HCT116 (cell line): ENCODE measurements around the gene FLNC. TPM values are rescaled to one million over a fixed set of nuclear protein-coding genes. Genes with fewer than 3 reads are reported as not detected.
A peak's percentile ranks its signal among the peaks of the same experiment; 100 is the strongest.

Experiments used
- ATAC-seq: fragments of 200-7000 bp; cut with Tn5 transposase; 2 replicates; pipeline ENCODE4 v1.9.1; 2020; ENCODE audit warnings: mild to moderate bottlenecking, moderate library complexity
- BruUV-seq: library from RNA; stranded (reverse); fragments of 400-500 nt; replicated peaks from 2 replicates; lab custom pipeline; 2021; lab: Mats Ljungman, UMichigan
- CTCF ChIA-PET: fragments of 300-600 bp; sonication (Branson Sonifier 250); formaldehyde crosslinking; loops from one replicate; lab custom pipeline; 2021; ENCODE audit warnings: antibody characterized with exemption; lab: Charles Lee
- POLR2A ChIA-PET: fragments of 300-600, 350-600 bp; sonication (Branson Sonifier 250); formaldehyde crosslinking; loops from one replicate; lab custom pipeline; 2021; ENCODE audit warnings: antibody characterized with exemption; lab: Charles Lee
- RAD21 ChIA-PET, 2 experiments: fragments of 300-600 bp; sonication (Branson Sonifier 250); formaldehyde crosslinking; loops; one replicate each; lab custom pipeline; 2023; ENCODE audit warnings: low total read pairs in 2 of 2; ENCODE audit not compliant: uncharacterized antibody in 2 of 2, unreplicated experiment in 2 of 2, low non-redundant PET in 1 of 2; lab: Charles Lee
- DNase-seq: peaks from one replicate; pipeline ENCODE4 v3.0.0-alpha.2; 2010; ENCODE audit warnings: low read depth, low spot score
- H2AFZ ChIP-seq: fragments of 200-600 bp; shearing (Covaris generic), sonication (generic); 2 replicates; pipeline ENCODE4 v1.6.1; 2017; ENCODE audit warnings: low read depth, mixed run types, mixed read lengths, antibody characterized with exemption, low read length; ENCODE audit not compliant: poor library complexity, severe bottlenecking
- H3K27ac ChIP-seq: 2 replicates; pipeline ENCODE4 v1.5.1; 2012; ENCODE audit warnings: low read depth, low read length
- H3K27me3 ChIP-seq: fragments of 200-600 bp; sonication (generic); 2 replicates; pipeline ENCODE4 v1.6.1; 2016; ENCODE audit warnings: mixed run types, low read length, mixed read lengths; ENCODE audit not compliant: insufficient read depth
- H3K36me3 ChIP-seq, 2 experiments: fragments of 200-500 bp in 1 of 2; fragments of 200-600 bp in 1 of 2; sonication (Bioruptor generic) in 1 of 2; sonication (generic) in 1 of 2; 2 replicates each; pipeline versions ENCODE4 v1.5.1 to v1.6.1; 2014 to 2016; ENCODE audit warnings: low read length in 2 of 2, inconsistent platforms in 1 of 2, mixed read lengths in 1 of 2, mixed run types in 1 of 2; ENCODE audit not compliant: insufficient read depth in 2 of 2, control insufficient read depth in 1 of 2
- H3K4me1 ChIP-seq, 2 experiments: fragments of 200-600 bp in 1 of 2; sonication (generic) in 1 of 2; 2 replicates each; pipeline versions ENCODE4 v1.5.1 to v1.6.1; 2012 to 2017; ENCODE audit warnings: low read length in 2 of 2, inconsistent platforms in 1 of 2, mild to moderate bottlenecking in 1 of 2, mixed read lengths in 1 of 2, mixed run types in 1 of 2, moderate library complexity in 1 of 2; ENCODE audit not compliant: insufficient read depth in 2 of 2, control insufficient read depth in 1 of 2
- H3K4me2 ChIP-seq: fragments of 200-600 bp; sonication (generic); 2 replicates; pipeline ENCODE4 v1.6.1; 2017; ENCODE audit warnings: mixed run types, low read length, mixed read lengths
- H3K4me3 ChIP-seq, 2 experiments: fragments of 200-600 bp in 1 of 2; sonication (generic) in 1 of 2; replicated peaks in 1 of 2; 2 replicates each; pipeline ENCODE4 v1.5.1; 2011 to 2016; ENCODE audit warnings: low read length in 2 of 2, control low read depth in 1 of 2, low read depth in 1 of 2, mild to moderate bottlenecking in 1 of 2, mixed read lengths in 1 of 2, mixed run types in 1 of 2
- H3K79me2 ChIP-seq: fragments of 200-600 bp; sonication (generic); 2 replicates; pipeline ENCODE4 v1.6.1; 2017; ENCODE audit warnings: mild to moderate bottlenecking, mixed run types, low read length, moderate library complexity, mixed read lengths; ENCODE audit not compliant: insufficient read depth
- H3K9ac ChIP-seq: fragments of 200-600 bp; sonication (generic); 2 replicates; pipeline ENCODE4 v1.6.1; 2016; ENCODE audit warnings: low read length, mixed read lengths
- H3K9me2 ChIP-seq: fragments of 200-600 bp; sonication (generic), shearing (Covaris generic); 2 replicates; pipeline ENCODE4 v1.6.1; 2017; ENCODE audit warnings: mixed run types, mild to moderate bottlenecking, moderate library complexity; ENCODE audit not compliant: insufficient read depth
- H3K9me3 ChIP-seq, 2 experiments: fragments of 200-500 bp in 1 of 2; fragments of 200-600 bp in 1 of 2; sonication (Bioruptor generic) in 1 of 2; sonication (generic) in 1 of 2; 2 replicates each; pipeline ENCODE4 v1.6.1; 2014 to 2017; ENCODE audit warnings: low read length in 2 of 2, mixed read lengths in 2 of 2, inconsistent platforms in 1 of 2, low read depth in 1 of 2, mild to moderate bottlenecking in 1 of 2, mixed run types in 1 of 2, moderate library complexity in 1 of 2; ENCODE audit not compliant: control insufficient read depth in 1 of 2, insufficient read depth in 1 of 2
- H4K20me1 ChIP-seq: fragments of 200-600 bp; sonication (generic), shearing (Covaris generic); 2 replicates; pipeline ENCODE4 v1.6.1; 2017; ENCODE audit warnings: mixed run types, mild to moderate bottlenecking, moderate library complexity; ENCODE audit not compliant: insufficient read depth
- ELF1 ChIP-seq: IDR thresholded peaks from 2 replicates; pipeline ENCODE4 v1.6.1; 2012; ENCODE audit warnings: low read depth, borderline replicate concordance
- EZH2 ChIP-seq: fragments of 200-600 bp; sonication (generic); IDR thresholded peaks from 2 replicates; pipeline ENCODE4 v1.6.1; 2017; ENCODE audit warnings: antibody characterized with exemption, mixed run types
- POLR2A ChIP-seq: IDR thresholded peaks from 2 replicates; pipeline ENCODE4 v1.7.0; 2011; ENCODE audit warnings: borderline replicate concordance; ENCODE audit not compliant: insufficient read depth, insufficient read length; ENCODE audit errors: extremely low read depth
- RAD21 ChIP-seq: IDR thresholded peaks from 2 replicates; pipeline ENCODE4 v1.6.1; 2012; ENCODE audit warnings: low read depth, mild to moderate bottlenecking
- ZBTB33 ChIP-seq: IDR thresholded peaks from 2 replicates; pipeline ENCODE4 v1.6.1; 2011; ENCODE audit warnings: mild to moderate bottlenecking, low read length, moderate library complexity; ENCODE audit not compliant: insufficient replicate concordance; ENCODE audit errors: extremely low read depth
- intact Hi-C: fragments of 100-400 bp; cut with micrococcal nuclease; formaldehyde crosslinking; loops from 2 replicates; pipeline ENCODE4 v1.10.0; 2022
- total RNA-seq: library from RNA; stranded (reverse); gene quantifications from one replicate; pipeline ENCODE4 v1.2.1, GENCODE V29; 2021; ENCODE audit not compliant: unreplicated experiment

FLNC gene
- total RNA-seq, 1 experiment from 2014 or later: 42.8 TPM

GRCh38 chr7:128873234-128873633 lies 43.0 kb downstream of the FLNC start:
- ATAC-seq: no peak
- no peaks in the 10 kb centered on the region for H3K36me3 ChIP-seq
- no peak overlapping the region; the same call in 1 of the 2 replicates for H3K27ac ChIP-seq
- intact Hi-C loops: no loop called here
- no peak overlapping the region for H2AFZ ChIP-seq
- no peaks in the 10 kb centered on the region for H3K9me3 ChIP-seq
- CTCF ChIA-PET: interaction anchor here (1.2 kb wide), 1 partner anchor 10 kb away, joined by 4 read pairs; no protein-coding TSS in a partner anchor
- no peaks in the 10 kb centered on the region for H3K79me2 ChIP-seq
- no peak overlapping the region for H3K9ac ChIP-seq
- H3K4me3 ChIP-seq: no peak overlapping the region
- no peaks in the 10 kb centered on the region for H3K9me2 ChIP-seq
- H4K20me1 ChIP-seq: no peaks in the 10 kb centered on the region
- TF ChIP-seq EZH2 (no peak), ELF1 (no peak), RAD21 (no peak), POLR2A (no peak)
- TF ChIP-seq, all 23 proteins: peak for 0
- BruUV-seq: no TSS peak
- peak overlapping the region; percentile 62; the same call in 1 of the 2 replicates for H3K4me2 ChIP-seq
- peaks cover 24 to 59% of the 10 kb centered on the region in 2 experiments for H3K4me1 ChIP-seq
- RAD21 ChIA-PET: no interaction called here
- POLR2A ChIA-PET: interaction anchor here (0.9 kb wide), 1 partner anchor 10 kb away, joined by 3 read pairs; the partner anchor contains the start of gene ATP6V1F
- H3K27me3 ChIP-seq: no peaks in the 10 kb centered on the region
- no peak for DNase-seq

- ATAC-seq (no peak), DNase-seq (no peak)
- Histone ChIP-seq H3K36me3 (no peaks in the 10 kb centered on the region), H3K9me3 (no peaks in the 10 kb centered on the region), H2AFZ (no peak overlapping the region), H3K27ac (no peak overlapping the region; the same call in 1 of the 2 replicates), H3K9ac (no peak overlapping the region), H3K4me1 (peaks cover 18 to 48% of the 10 kb centered on the region in 2 experiments), H3K4me2 (peak overlapping the region; percentile 6; the same call in 1 of the 2 replicates), H3K9me2 (no peaks in the 10 kb centered on the region), H3K4me3 (no peak overlapping the region), H3K79me2 (no peaks in the 10 kb centered on the region), H3K27me3 (no peaks in the 10 kb centered on the region), H4K20me1 (no peaks in the 10 kb centered on the region)
- ChIA-PET CTCF (interaction anchor here (0.9 kb wide), 1 partner anchor 9 kb away, joined by 4 read pairs; no protein-coding TSS in a partner anchor), RAD21 (interaction anchor here in 1 of 2 experiments (0.6 kb wide), 1 partner anchor 447 kb away, joined by 3 read pairs; no protein-coding TSS in a partner anchor), POLR2A (no interaction called here)
- BruUV-seq: no TSS peak
- TF ChIP-seq RAD21 (no peak), ZBTB33 (no peak)
- intact Hi-C loops: no loop called here
These were observed 44.2 kb downstream of the FLNC start for GRCh38 chr7:128874140-128875031.
